NT2/D1 (cell line): ENCODE results near the gene TMEM161B.

Experiments used
- SUZ12 ChIP-seq: IDR thresholded peaks from 2 replicates; pipeline ENCODE4 v1.6.1; 2011; ENCODE audit not compliant: insufficient read length, insufficient read depth; ENCODE audit errors: extremely low read depth
- YY1 ChIP-seq: IDR thresholded peaks from 2 replicates; pipeline ENCODE4 v1.6.1; 2011; ENCODE audit not compliant: insufficient read length, insufficient read depth
- ZNF274 ChIP-seq: IDR thresholded peaks from 2 replicates; pipeline ENCODE4 v1.6.1; 2011; ENCODE audit warnings: mild to moderate bottlenecking, low read depth, low read length

DNA sequence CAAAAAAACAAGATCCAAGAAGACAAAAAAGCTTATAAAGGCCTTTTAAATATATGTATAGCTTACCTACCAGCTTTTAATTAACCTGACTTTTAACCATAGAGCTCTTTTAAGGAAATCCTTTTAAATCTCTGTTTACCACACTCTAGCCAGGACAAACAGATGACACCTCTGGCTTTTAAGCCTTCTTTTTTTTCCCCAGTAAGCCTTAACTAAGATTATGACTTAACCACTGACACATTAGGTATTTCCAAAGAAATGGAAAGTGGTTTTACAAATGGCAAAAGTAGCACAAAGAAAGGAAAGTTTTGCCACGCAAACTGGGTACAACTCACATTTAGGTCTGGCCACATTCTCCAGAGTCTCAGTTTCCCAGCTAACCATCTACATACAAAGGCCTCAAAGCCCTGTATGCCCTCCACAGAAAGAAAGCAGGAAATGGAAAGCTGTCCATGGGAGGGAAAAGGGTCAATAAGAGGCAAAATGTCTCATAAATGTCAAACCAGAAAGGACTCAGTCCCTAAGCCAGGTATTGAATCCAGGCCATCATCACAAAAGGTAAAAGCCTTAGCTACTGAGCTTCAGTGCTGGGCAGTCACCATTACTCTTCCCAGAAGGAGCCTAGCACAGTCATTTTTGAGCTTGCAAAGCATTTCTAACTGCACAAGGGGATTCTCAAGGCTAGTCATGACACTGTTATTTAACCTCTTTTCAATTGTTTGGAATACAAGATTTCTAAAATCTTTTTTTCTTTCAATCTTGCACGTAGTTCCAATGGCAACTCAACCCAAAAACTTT lies 19.7 kb downstream of the TMEM161B start:
- TF ChIP-seq YY1 (no peak), ZNF274 (no peak), SUZ12 (no peak)
